Measurements from ENCODE around the gene CREB3L2.

Gene CREB3L2

GRCh38 chr7:137942484-137943115 is 59.3 kb downstream of the CREB3L2 start:
- in situ Hi-C loops (cut with HindIII; ENCODE audit: low sequenced_read_pairs) = no loop called here
- no peak overlapping the region for H3K4me3 ChIP-seq (ENCODE audit: low read depth, low read length)
- no peak for TF ChIP-seq CTCF (IDR thresholded peaks at IDR 0.05; ENCODE audit: low read depth, low read length)
- DNase-seq (ENCODE audit: low read depth, low spot score) = no peak

GRCh38 chr7:137940656-137941518 is 61.0 kb downstream of the CREB3L2 start:
- no peak for TF ChIP-seq CTCF (IDR thresholded peaks at IDR 0.05; ENCODE audit: low read depth, low read length)
- DNase-seq (ENCODE audit: low read depth, low spot score) = peak; percentile 67
- H3K4me3 ChIP-seq (ENCODE audit: low read depth, low read length) = no peak overlapping the region
- in situ Hi-C loops (cut with HindIII; ENCODE audit: low sequenced_read_pairs) = no loop called here

- in situ Hi-C loops (cut with HindIII; ENCODE audit: low sequenced_read_pairs) = no loop called here
- no peak for TF ChIP-seq CTCF (IDR thresholded peaks at IDR 0.05; ENCODE audit: low read depth, low read length)
- no peak overlapping the region for H3K4me3 ChIP-seq (ENCODE audit: low read depth, low read length)
- no peak for DNase-seq (ENCODE audit: low read depth, low spot score)
These were observed 61.7 kb downstream of the CREB3L2 start for GRCh38 chr7:137940218-137940617.

GRCh38 chr7:137937202-137937560 is 64.7 kb downstream of the CREB3L2 start:
- DNase-seq (ENCODE audit: low read depth, low spot score) = peak; percentile 60
- no peak for TF ChIP-seq CTCF (IDR thresholded peaks at IDR 0.05; ENCODE audit: low read depth, low read length)
- in situ Hi-C loops (cut with HindIII; ENCODE audit: low sequenced_read_pairs) = no loop called here
- no peak overlapping the region for H3K4me3 ChIP-seq (ENCODE audit: low read depth, low read length)

GRCh38 chr7:137936509-137937201 is 65.2 kb downstream of the CREB3L2 start:
- H3K4me3 ChIP-seq (ENCODE audit: low read depth, low read length) = no peak overlapping the region
- no peak for DNase-seq (ENCODE audit: low read depth, low spot score)
- TF ChIP-seq CTCF (IDR thresholded peaks at IDR 0.05; ENCODE audit: low read depth, low read length) = no peak
- in situ Hi-C loops (cut with HindIII; ENCODE audit: low sequenced_read_pairs) = no loop called here

GRCh38 chr7:137935884-137936508 is 65.9 kb downstream of the CREB3L2 start:
- in situ Hi-C loops (cut with HindIII; ENCODE audit: low sequenced_read_pairs) = no loop called here
- no peak overlapping the region for H3K4me3 ChIP-seq (ENCODE audit: low read depth, low read length)
- no peak for DNase-seq (ENCODE audit: low read depth, low spot score)
- no peak for TF ChIP-seq CTCF (IDR thresholded peaks at IDR 0.05; ENCODE audit: low read depth, low read length)
